ENCODE results near the gene HINT3. TPM values are rescaled to one million over a fixed set of nuclear protein-coding genes. Genes with fewer than 3 reads are reported as not detected.

The HINT3 gene
- 46.2 TPM for total RNA-seq

DNA sequence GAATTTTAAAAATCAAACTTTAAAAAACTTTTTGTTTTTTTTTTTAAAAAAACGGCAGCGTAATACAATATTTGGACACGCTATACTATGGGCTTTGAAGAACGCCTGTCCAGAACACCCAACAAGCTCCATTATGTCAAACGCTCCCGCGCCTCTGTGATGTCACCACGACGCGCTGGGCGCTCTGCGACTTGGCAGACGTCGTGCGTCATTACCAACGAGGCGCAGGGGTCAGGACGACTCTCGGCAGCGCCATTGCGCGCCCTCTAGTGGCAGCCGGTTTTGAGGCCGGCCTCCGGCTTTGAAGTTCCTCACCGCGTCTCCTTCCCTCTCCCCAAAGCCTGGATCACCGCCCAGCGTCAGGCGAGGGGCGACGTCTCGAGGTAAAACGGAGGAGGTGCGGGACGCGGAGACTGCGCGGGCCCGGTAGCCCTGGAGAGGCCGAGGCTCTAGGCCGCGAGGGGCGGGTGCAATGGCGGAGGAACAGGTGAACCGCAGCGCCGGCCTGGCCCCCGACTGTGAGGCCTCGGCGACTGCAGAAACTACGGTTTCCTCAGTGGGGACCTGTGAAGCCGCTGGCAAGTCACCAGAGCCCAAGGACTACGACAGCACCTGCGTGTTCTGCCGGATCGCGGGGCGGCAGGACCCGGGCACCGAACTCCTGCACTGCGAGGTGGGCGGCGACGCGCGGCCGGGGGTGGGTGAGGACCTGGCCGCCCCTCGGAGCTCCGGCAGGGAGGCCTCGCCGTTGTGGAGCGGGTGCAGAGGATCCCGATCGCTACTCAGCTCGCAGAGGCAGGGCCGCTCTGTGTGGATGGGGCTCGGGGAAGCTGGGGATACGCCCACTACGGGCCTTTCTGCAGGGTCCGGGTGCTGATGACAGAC is at the start of gene HINT3:
HINT3 (plus strand) TSS at position 265 of the 885 bp plus-strand sequence; CDS start at position 473, 208 bp downstream.

DNA sequence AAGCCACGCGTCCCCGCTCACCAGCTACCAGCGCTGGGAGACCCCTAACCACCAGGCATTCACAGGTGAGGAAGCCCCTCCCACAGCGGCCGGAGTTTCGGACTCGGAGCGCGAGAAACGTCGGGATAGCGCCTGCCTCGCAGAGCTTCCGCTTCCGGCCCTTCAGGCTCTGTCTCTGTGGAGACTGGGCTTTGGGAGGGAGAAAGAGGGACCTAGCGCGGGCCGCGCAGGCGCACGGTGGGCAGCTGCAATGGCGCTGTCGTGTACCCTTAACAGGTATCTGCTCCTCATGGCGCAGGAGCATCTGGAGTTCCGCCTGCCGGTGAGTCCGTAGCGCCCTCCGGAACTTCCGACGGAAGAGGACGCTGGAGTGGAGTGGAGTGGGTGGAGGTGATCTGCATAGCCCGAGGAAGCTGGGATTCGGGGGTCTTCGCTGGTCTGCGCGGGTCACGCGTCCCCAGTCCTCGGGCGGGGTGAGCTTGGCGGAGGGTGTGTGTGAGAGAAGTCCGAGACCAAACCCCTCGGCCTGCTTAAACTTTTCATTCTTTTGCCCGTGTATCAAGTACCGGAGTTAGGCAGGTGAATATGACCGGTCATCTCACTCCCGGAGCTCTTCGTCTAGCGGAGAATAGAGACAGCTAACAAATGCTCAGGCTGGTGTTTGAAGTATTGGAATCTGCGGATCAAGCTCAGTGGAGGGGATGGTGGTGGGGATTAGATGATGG is 29.9 kb downstream of the HINT3 start, which contains the start of gene TRMT11:
TRMT11 (plus strand) TSS at position 240 of the 725 bp plus-strand sequence; CDS start at position 251, 11 bp downstream.

Other genes with a start within 250 kb of the HINT3 start
- gene HEY2, start 207.1 kb upstream of the HINT3 start, total RNA-seq: 6.6 TPM
- 44.5 TPM for gene NCOA7, start 165.8 kb upstream of the HINT3 start, total RNA-seq
- gene TRMT11, start 29.8 kb downstream of the HINT3 start, total RNA-seq: 56.5 TPM